Keratinocyte (primary cell): ENCODE data around the gene LELP1. TPM values are rescaled to one million over a fixed set of nuclear protein-coding genes. Genes with fewer than 3 reads are reported as not detected.

Source experiments
- DNase-seq: peaks from one replicate; pipeline ENCODE4 v3.0.0-alpha.2; 2011; ENCODE audit warnings: low read depth, missing footprints, low spot score
- FAIRE-seq: peaks from 2 replicates; lab custom pipeline; 2011; peaks lifted over from hg19 to GRCh38; lab: Jason Lieb, UNC
- H2AFZ ChIP-seq: 2 replicates; pipeline ENCODE4 v1.6.0; 2012; ENCODE audit warnings: low read length, control low read depth, inconsistent platforms; ENCODE audit not compliant: control insufficient read depth
- H3K27ac ChIP-seq: 2 replicates; pipeline ENCODE4 v1.5.1; 2011; ENCODE audit warnings: low read length; ENCODE audit not compliant: control insufficient read depth, insufficient read depth
- H3K27me3 ChIP-seq: 3 replicates; pipeline ENCODE4 v1.6.0; 2011; ENCODE audit warnings: low read length; ENCODE audit not compliant: control insufficient read depth, insufficient read depth; ENCODE audit errors: extremely low read depth
- H3K36me3 ChIP-seq, 2 experiments: 2 replicates in 1 of 2; 3 replicates in 1 of 2; pipeline ENCODE4 v1.5.1; 2011; ENCODE audit warnings: low read length in 2 of 2, mild to moderate bottlenecking in 1 of 2; ENCODE audit not compliant: control insufficient read depth in 2 of 2, insufficient read depth in 2 of 2; ENCODE audit errors: extremely low read depth in 1 of 2
- H3K4me1 ChIP-seq: 3 replicates; pipeline ENCODE4 v1.5.1; 2011; ENCODE audit warnings: low read length; ENCODE audit not compliant: control insufficient read depth, insufficient read depth; ENCODE audit errors: extremely low read depth
- H3K4me2 ChIP-seq: 3 replicates; pipeline ENCODE4 v1.6.0; 2011; ENCODE audit warnings: low read depth, low read length; ENCODE audit not compliant: control insufficient read depth, insufficient read depth; ENCODE audit errors: extremely low read depth
- H3K4me3 ChIP-seq, 3 experiments: fragments of 200-600 bp in 1 of 3; sonication (generic) in 1 of 3; 2 replicates in 2 of 3; 3 replicates in 1 of 3; pipeline ENCODE4 v1.5.1; 2011 to 2016; ENCODE audit warnings: low read length in 3 of 3, mild to moderate bottlenecking in 3 of 3, control low read depth in 2 of 3, inconsistent platforms in 1 of 3, low read depth in 1 of 3, mixed read lengths in 1 of 3, mixed run types in 1 of 3, moderate library complexity in 1 of 3; ENCODE audit not compliant: control insufficient read depth in 2 of 3, insufficient read depth in 2 of 3; ENCODE audit errors: extremely low read depth in 1 of 3
- H3K79me2 ChIP-seq: 2 replicates; pipeline ENCODE4 v1.6.0; 2012; ENCODE audit warnings: low read length; ENCODE audit not compliant: control insufficient read depth, insufficient read depth
- H3K9ac ChIP-seq: 3 replicates; pipeline ENCODE4 v1.6.0; 2011; ENCODE audit warnings: low read length; ENCODE audit not compliant: control insufficient read depth, insufficient read depth; ENCODE audit errors: extremely low read depth
- H3K9me1 ChIP-seq: 3 replicates; pipeline ENCODE4 v1.6.0; 2011; ENCODE audit warnings: low read length; ENCODE audit not compliant: control insufficient read depth, insufficient read depth; ENCODE audit errors: extremely low read depth
- H3K9me3 ChIP-seq: 2 replicates; pipeline ENCODE4 v1.5.1; 2012; ENCODE audit warnings: low read depth, low read length; ENCODE audit not compliant: control insufficient read depth
- H4K20me1 ChIP-seq: 3 replicates; pipeline ENCODE4 v1.6.0; 2011; ENCODE audit warnings: low read length; ENCODE audit not compliant: control insufficient read depth, insufficient read depth; ENCODE audit errors: extremely low read depth
- EZH2 ChIP-seq: IDR thresholded peaks from one replicate; pipeline ENCODE4 v1.6.1; 2012; ENCODE audit warnings: inconsistent platforms, mild to moderate bottlenecking, low read length, moderate library complexity
- dilution Hi-C: fragments of 300-500 bp; cut with MboI; formaldehyde crosslinking; loops from one replicate; pipeline ENCODE4 v1.7.0; 2020; ENCODE audit warnings: low sequenced_read_pairs; ENCODE audit not compliant: extremely low pct_ligation_motif_present
- polyA plus RNA-seq, 5 experiments: library from polyadenylated mRNA; depleted of rRNA in 3 of 5; stranded (reverse) in 3 of 5; stranded (forward) in 1 of 5; unstranded in 1 of 5; fragments of >200 nt; gene quantifications; 1 replicate in 1 of 5; 2 replicates in 3 of 5; 3 replicates in 1 of 5; pipeline versions ENCODE4 v1.2.1 to v1.2.3, GENCODE V29; 2011 to 2012; ENCODE audit warnings: missing spikeins in 2 of 5, low read depth in 1 of 5, low replicate concordance in 1 of 5
- TF ChIP-seq, protein P1 (sequence below), 3 experiments: IDR thresholded peaks in 1 of 3; conservative IDR thresholded peaks in 1 of 3; optimal IDR thresholded peaks in 1 of 3; 2 replicates in 2 of 3; 3 replicates in 1 of 3; pipeline versions ENCODE3 to v1.5.1; 2011; ENCODE audit warnings: low read length in 3 of 3, mild to moderate bottlenecking in 3 of 3, moderate library complexity in 2 of 3, control low read depth in 1 of 3, inconsistent platforms in 1 of 3; ENCODE audit not compliant: insufficient read depth in 2 of 3; ENCODE audit errors: extremely low read depth in 1 of 3

Gene LELP1
- polyA plus RNA-seq, 1 donor (not counting 4 experiments of a cell fraction or from before 2014, with no cell fraction given) = not detected

DNA sequence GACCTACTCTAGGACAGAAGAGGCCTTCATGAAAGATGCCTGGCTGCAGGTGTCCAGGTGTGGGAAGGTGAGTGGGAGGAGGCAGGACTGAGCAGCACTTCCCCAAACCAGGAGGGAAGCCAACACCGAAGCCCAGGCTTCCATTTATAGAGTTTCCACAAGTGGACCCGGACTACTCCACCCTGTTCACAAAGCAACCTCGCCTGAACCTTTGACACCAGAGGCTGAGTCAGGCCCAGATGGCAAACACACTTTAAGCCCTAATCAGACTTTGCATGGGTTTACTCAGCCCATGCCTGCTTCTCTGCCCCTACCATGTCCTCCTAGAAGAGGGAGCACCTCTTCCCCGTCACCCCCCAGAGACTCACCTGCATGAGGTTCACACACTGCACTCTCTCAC is 28.1 kb downstream of the LELP1 start:
- no peak overlapping the region for H3K4me3 ChIP-seq
- FAIRE-seq (no peak), DNase-seq (no peak)
- H3K79me2 ChIP-seq = no peaks in the 10 kb centered on the region
- H2AFZ ChIP-seq = no peak overlapping the region
- H3K27me3 ChIP-seq = peaks cover 3% of the 10 kb centered on the region
- no peaks in the 10 kb centered on the region for H3K4me1 ChIP-seq
- no peaks in the 10 kb centered on the region for H3K9me1 ChIP-seq
- dilution Hi-C loops = loop anchor here (5.0 kb wide), 1 partner anchor 34 kb away; no protein-coding TSS in a partner anchor
- no peak for TF ChIP-seq EZH2
- TF ChIP-seq, protein P1, sequence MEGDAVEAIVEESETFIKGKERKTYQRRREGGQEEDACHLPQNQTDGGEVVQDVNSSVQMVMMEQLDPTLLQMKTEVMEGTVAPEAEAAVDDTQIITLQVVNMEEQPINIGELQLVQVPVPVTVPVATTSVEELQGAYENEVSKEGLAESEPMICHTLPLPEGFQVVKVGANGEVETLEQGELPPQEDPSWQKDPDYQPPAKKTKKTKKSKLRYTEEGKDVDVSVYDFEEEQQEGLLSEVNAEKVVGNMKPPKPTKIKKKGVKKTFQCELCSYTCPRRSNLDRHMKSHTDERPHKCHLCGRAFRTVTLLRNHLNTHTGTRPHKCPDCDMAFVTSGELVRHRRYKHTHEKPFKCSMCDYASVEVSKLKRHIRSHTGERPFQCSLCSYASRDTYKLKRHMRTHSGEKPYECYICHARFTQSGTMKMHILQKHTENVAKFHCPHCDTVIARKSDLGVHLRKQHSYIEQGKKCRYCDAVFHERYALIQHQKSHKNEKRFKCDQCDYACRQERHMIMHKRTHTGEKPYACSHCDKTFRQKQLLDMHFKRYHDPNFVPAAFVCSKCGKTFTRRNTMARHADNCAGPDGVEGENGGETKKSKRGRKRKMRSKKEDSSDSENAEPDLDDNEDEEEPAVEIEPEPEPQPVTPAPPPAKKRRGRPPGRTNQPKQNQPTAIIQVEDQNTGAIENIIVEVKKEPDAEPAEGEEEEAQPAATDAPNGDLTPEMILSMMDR (optimal IDR thresholded peaks at IDR 0.05 in 1 of 3, IDR thresholded peaks at IDR 0.05 in 1 of 3, conservative IDR thresholded peaks at IDR 0.05 in 1 of 3; ENCODE audit: extremely low read depth in 1 of 3, insufficient read depth in 2 of 3, low read length in 3 of 3) = no peak
- no peaks in the 10 kb centered on the region for H3K36me3 ChIP-seq
- no peak overlapping the region for H3K27ac ChIP-seq
- no peaks in the 10 kb centered on the region for H3K9me3 ChIP-seq
- no peak overlapping the region for H3K9ac ChIP-seq
- H4K20me1 ChIP-seq = no peaks in the 10 kb centered on the region
- H3K4me2 ChIP-seq = no peak overlapping the region

DNA sequence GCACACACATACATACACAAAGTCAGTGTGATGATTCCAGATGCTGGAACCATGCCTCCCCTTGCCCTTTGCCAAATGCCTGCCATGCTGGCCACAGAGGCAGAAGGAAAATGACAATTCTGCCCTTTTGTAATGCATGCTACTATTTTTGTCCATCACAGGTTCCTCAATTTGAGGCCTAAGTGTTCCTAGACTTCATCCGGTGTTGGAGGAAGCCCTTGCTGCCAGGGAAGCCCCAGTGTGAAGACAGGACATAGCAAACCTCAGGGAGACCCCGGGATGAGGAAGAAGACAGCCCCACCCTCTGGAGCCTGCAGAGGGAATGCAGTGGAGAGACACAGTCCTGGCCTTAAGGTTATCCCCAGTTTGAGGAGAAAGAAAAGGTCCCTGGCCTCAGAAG is 28.6 kb downstream of the LELP1 start:
- Histone ChIP-seq H3K9me1 (no peaks in the 10 kb centered on the region), H4K20me1 (no peaks in the 10 kb centered on the region), H3K9me3 (no peaks in the 10 kb centered on the region), H3K36me3 (no peaks in the 10 kb centered on the region), H3K4me2 (no peak overlapping the region), H3K27ac (no peak overlapping the region), H3K27me3 (peaks cover 3% of the 10 kb centered on the region), H3K9ac (no peak overlapping the region), H2AFZ (no peak overlapping the region), H3K79me2 (no peaks in the 10 kb centered on the region), H3K4me1 (no peaks in the 10 kb centered on the region), H3K4me3 (no peak overlapping the region)
- DNase-seq = no peak
- dilution Hi-C loops = loop anchor here (5.0 kb wide), 1 partner anchor 34 kb away; no protein-coding TSS in a partner anchor
- no peak for FAIRE-seq
- TF ChIP-seq, protein P1 (optimal IDR thresholded peaks at IDR 0.05 in 1 of 3, IDR thresholded peaks at IDR 0.05 in 1 of 3, conservative IDR thresholded peaks at IDR 0.05 in 1 of 3; ENCODE audit: extremely low read depth in 1 of 3, insufficient read depth in 2 of 3, low read length in 3 of 3) = no peak
- no peak for TF ChIP-seq EZH2
